GM23338 (cell line): ENCODE data around the gene L3MBTL4.

ENCODE experiments used
- EZH2 ChIP-seq: fragments of 200-600 bp; sonication (generic); IDR thresholded peaks from one replicate; pipeline ENCODE4 v1.8.0; 2017; ENCODE audit warnings: antibody characterized with exemption, mild to moderate bottlenecking, low read depth; ENCODE audit not compliant: unreplicated experiment
- NANOG ChIP-seq: IDR thresholded peaks from 2 replicates; pipeline ENCODE4 v1.6.1; 2016; ENCODE audit warnings: antibody characterized with exemption, borderline replicate concordance
- POLR2AphosphoS5 ChIP-seq: IDR thresholded peaks from 2 replicates; pipeline ENCODE4 v1.6.1; 2016; ENCODE audit warnings: antibody characterized with exemption, low read depth
- ZNF331 ChIP-seq: fragments of 250-450 bp; sonication (Bioruptor Pico); IDR thresholded peaks from 2 replicates; pipeline ENCODE4 v1.5.0; 2020; ENCODE audit warnings: low read depth, mild to moderate bottlenecking, moderate library complexity
- TF ChIP-seq, protein P1 (sequence below), 2 experiments: fragments of 200-600 bp in 1 of 2; sonication (generic) in 1 of 2; conservative IDR thresholded peaks; 2 replicates each; pipeline versions ENCODE4 v1.5.1 to v1.6.1; 2016 to 2017; ENCODE audit warnings: antibody characterized with exemption in 2 of 2, low read depth in 2 of 2, mild to moderate bottlenecking in 2 of 2, moderate library complexity in 1 of 2
- TF ChIP-seq, protein P2 (sequence below): IDR thresholded peaks from 2 replicates; pipeline ENCODE4 v1.6.1; 2016; ENCODE audit warnings: antibody characterized with exemption

DNA sequence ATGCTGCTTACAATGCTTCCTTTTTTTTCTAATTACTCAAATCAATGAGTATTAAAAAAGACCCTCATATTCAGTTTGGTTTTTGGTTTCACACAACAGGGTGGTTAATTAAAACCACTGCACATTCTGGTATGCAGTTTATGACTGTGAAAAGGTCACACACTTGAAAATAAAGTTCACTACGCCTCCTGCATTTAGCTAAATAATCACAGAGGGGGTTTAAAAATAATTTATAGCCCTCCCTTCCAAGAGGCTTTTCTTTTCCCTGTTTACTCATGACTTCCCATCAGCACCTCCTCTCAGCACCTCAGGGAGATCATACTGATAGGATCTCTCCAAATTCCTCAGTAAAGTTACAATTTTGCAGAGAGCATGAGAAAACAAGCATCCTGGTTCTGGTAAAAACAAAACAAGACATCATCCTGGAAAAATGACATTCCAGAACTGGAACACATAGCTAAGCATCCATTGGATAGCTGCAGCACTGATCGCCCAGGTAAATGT lies 389.9 kb downstream of the L3MBTL4 start:
- TF ChIP-seq, protein P1, sequence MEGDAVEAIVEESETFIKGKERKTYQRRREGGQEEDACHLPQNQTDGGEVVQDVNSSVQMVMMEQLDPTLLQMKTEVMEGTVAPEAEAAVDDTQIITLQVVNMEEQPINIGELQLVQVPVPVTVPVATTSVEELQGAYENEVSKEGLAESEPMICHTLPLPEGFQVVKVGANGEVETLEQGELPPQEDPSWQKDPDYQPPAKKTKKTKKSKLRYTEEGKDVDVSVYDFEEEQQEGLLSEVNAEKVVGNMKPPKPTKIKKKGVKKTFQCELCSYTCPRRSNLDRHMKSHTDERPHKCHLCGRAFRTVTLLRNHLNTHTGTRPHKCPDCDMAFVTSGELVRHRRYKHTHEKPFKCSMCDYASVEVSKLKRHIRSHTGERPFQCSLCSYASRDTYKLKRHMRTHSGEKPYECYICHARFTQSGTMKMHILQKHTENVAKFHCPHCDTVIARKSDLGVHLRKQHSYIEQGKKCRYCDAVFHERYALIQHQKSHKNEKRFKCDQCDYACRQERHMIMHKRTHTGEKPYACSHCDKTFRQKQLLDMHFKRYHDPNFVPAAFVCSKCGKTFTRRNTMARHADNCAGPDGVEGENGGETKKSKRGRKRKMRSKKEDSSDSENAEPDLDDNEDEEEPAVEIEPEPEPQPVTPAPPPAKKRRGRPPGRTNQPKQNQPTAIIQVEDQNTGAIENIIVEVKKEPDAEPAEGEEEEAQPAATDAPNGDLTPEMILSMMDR (conservative IDR thresholded peaks at IDR 0.05; ENCODE audit: low read depth in 2 of 2) = no peak
- TF ChIP-seq ZNF331 (CRISPR knock-in tag) = no peak
- TF ChIP-seq EZH2 = no peak
- TF ChIP-seq POLR2AphosphoS5 = no peak
- TF ChIP-seq, protein P2, sequence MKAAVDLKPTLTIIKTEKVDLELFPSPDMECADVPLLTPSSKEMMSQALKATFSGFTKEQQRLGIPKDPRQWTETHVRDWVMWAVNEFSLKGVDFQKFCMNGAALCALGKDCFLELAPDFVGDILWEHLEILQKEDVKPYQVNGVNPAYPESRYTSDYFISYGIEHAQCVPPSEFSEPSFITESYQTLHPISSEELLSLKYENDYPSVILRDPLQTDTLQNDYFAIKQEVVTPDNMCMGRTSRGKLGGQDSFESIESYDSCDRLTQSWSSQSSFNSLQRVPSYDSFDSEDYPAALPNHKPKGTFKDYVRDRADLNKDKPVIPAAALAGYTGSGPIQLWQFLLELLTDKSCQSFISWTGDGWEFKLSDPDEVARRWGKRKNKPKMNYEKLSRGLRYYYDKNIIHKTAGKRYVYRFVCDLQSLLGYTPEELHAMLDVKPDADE = no peak
- no peak for TF ChIP-seq NANOG
